ENCODE measurements around the gene ATP2B2.

Gene ATP2B2

DNA sequence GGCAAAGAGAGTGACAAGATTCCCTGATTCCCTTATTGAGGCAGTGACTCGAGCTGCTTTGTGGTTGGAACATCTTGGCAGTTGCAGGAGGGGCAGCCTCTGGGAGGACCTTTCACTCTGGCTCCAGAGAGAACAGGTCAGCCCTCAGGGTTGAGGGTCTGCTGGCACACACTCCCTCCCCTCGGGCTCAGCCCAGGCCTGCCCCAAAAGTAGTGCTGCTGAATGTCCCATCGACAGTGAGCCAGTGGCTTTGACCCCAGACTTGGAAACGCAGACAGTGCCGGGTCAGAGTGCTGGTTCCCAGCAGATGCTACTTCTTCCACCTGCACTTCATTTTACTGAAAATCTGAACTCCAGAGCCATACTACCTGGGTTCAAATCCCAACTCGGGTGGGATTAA lies 25.6 kb upstream of the ATP2B2 start:
- TF ChIP-seq ZNF555 (tag by site-specific recombination; conservative IDR thresholded peaks at IDR 0.05) (no peak), ZBTB48 (tag by site-specific recombination; IDR thresholded peaks at IDR 0.05) (no peak), ZNF121 (tag by site-specific recombination; IDR thresholded peaks at IDR 0.05) (no peak), ZNF366 (tag by site-specific recombination; conservative IDR thresholded peaks at IDR 0.05) (no peak)
- TF ChIP-seq, protein P1, sequence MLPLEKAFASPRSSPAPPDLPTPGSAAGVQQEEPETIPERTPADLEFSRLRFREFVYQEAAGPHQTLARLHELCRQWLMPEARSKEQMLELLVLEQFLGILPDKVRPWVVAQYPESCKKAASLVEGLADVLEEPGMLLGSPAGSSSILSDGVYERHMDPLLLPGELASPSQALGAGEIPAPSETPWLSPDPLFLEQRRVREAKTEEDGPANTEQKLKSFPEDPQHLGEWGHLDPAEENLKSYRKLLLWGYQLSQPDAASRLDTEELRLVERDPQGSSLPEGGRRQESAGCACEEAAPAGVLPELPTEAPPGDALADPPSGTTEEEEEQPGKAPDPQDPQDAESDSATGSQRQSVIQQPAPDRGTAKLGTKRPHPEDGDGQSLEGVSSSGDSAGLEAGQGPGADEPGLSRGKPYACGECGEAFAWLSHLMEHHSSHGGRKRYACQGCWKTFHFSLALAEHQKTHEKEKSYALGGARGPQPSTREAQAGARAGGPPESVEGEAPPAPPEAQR (tag by site-specific recombination; IDR thresholded peaks at IDR 0.05): no peak
- TF ChIP-seq, protein P2, sequence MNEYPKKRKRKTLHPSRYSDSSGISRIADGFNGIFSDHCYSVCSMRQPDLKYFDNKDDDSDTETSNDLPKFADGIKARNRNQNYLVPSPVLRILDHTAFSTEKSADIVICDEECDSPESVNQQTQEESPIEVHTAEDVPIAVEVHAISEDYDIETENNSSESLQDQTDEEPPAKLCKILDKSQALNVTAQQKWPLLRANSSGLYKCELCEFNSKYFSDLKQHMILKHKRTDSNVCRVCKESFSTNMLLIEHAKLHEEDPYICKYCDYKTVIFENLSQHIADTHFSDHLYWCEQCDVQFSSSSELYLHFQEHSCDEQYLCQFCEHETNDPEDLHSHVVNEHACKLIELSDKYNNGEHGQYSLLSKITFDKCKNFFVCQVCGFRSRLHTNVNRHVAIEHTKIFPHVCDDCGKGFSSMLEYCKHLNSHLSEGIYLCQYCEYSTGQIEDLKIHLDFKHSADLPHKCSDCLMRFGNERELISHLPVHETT (tag by site-specific recombination; IDR thresholded peaks at IDR 0.05): no peak
- TF ChIP-seq, protein P3, sequence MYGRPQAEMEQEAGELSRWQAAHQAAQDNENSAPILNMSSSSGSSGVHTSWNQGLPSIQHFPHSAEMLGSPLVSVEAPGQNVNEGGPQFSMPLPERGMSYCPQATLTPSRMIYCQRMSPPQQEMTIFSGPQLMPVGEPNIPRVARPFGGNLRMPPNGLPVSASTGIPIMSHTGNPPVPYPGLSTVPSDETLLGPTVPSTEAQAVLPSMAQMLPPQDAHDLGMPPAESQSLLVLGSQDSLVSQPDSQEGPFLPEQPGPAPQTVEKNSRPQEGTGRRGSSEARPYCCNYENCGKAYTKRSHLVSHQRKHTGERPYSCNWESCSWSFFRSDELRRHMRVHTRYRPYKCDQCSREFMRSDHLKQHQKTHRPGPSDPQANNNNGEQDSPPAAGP (tag by site-specific recombination; IDR thresholded peaks at IDR 0.05): no peak
- TF ChIP-seq, protein P4, sequence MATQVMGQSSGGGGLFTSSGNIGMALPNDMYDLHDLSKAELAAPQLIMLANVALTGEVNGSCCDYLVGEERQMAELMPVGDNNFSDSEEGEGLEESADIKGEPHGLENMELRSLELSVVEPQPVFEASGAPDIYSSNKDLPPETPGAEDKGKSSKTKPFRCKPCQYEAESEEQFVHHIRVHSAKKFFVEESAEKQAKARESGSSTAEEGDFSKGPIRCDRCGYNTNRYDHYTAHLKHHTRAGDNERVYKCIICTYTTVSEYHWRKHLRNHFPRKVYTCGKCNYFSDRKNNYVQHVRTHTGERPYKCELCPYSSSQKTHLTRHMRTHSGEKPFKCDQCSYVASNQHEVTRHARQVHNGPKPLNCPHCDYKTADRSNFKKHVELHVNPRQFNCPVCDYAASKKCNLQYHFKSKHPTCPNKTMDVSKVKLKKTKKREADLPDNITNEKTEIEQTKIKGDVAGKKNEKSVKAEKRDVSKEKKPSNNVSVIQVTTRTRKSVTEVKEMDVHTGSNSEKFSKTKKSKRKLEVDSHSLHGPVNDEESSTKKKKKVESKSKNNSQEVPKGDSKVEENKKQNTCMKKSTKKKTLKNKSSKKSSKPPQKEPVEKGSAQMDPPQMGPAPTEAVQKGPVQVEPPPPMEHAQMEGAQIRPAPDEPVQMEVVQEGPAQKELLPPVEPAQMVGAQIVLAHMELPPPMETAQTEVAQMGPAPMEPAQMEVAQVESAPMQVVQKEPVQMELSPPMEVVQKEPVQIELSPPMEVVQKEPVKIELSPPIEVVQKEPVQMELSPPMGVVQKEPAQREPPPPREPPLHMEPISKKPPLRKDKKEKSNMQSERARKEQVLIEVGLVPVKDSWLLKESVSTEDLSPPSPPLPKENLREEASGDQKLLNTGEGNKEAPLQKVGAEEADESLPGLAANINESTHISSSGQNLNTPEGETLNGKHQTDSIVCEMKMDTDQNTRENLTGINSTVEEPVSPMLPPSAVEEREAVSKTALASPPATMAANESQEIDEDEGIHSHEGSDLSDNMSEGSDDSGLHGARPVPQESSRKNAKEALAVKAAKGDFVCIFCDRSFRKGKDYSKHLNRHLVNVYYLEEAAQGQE (tag by site-specific recombination; IDR thresholded peaks at IDR 0.05): no peak
- TF ChIP-seq, protein P5, sequence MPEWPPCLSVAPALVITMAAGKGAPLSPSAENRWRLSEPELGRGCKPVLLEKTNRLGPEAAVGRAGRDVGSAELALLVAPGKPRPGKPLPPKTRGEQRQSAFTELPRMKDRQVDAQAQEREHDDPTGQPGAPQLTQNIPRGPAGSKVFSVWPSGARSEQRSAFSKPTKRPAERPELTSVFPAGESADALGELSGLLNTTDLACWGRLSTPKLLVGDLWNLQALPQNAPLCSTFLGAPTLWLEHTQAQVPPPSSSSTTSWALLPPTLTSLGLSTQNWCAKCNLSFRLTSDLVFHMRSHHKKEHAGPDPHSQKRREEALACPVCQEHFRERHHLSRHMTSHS (tag by site-specific recombination; IDR thresholded peaks at IDR 0.05): no peak
- H3K27ac ChIP-seq (ENCODE audit: extremely low read depth, low read depth, low read length): no peak overlapping the region
- H3K36me3 ChIP-seq (ENCODE audit: control insufficient read depth in 2 of 2, insufficient read depth in 1 of 2, low read length in 2 of 2): no peaks in the 10 kb centered on the region
- H3K4me1 ChIP-seq (ENCODE audit: control insufficient read depth, insufficient read depth, low read length): no peaks in the 10 kb centered on the region
- H3K9me3 ChIP-seq (ENCODE audit: control insufficient read depth, insufficient read depth, low read depth, low read length): no peaks in the 10 kb centered on the region
- ChIA-PET POLR2A (no interaction called here), CTCF (no interaction called here)
- H3K4me3 ChIP-seq (ENCODE audit: low read depth, low read length): no peak overlapping the region

DNA sequence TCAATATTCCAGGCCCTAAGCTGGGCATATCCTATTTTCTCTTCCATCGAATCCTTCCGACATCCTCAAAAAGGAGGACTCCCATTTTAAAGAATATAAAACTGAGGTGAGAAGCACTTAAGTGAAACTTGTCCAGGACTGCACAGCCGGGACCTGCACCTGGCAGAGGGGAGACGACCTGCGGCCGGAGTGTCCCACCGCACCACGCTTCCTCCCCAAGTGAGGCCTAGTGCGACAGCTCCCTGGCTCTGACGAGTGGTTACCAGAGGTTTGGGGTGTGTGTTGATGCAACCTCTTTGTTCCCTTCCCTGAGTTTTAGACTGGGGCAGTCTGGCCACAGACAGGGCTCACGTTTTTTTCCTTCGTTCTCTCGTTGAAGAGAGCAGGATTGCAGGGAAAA lies 24.9 kb upstream of the ATP2B2 start:
- ChIA-PET POLR2A (no interaction called here), CTCF (interaction anchor here (0.6 kb wide), 1 partner anchor 109 kb away, joined by 3 read pairs; no protein-coding TSS in a partner anchor)
- no peak overlapping the region for H3K4me3 ChIP-seq (ENCODE audit: low read depth, low read length)
- H3K36me3 ChIP-seq (ENCODE audit: control insufficient read depth in 2 of 2, insufficient read depth in 1 of 2, low read length in 2 of 2): no peaks in the 10 kb centered on the region
- no peak overlapping the region for H3K27ac ChIP-seq (ENCODE audit: extremely low read depth, low read depth, low read length)
- no peaks in the 10 kb centered on the region for H3K9me3 ChIP-seq (ENCODE audit: control insufficient read depth, insufficient read depth, low read depth, low read length)
- H3K4me1 ChIP-seq (ENCODE audit: control insufficient read depth, insufficient read depth, low read length): no peaks in the 10 kb centered on the region
- no peak for TF ChIP-seq ZNF184 (tag by site-specific recombination; IDR thresholded peaks at IDR 0.05)
- no peak for TF ChIP-seq ZNF132 (tag by site-specific recombination; IDR thresholded peaks at IDR 0.05; ENCODE audit: borderline replicate concordance)
- TF ChIP-seq ZXDB (tag by site-specific recombination; IDR thresholded peaks at IDR 0.05): no peak
- no peak for TF ChIP-seq KLF8 (tag by site-specific recombination; IDR thresholded peaks at IDR 0.05)
- TF ChIP-seq ZNF248 (tag by site-specific recombination; IDR thresholded peaks at IDR 0.05): no peak
- TF ChIP-seq ZNF670 (tag by site-specific recombination; IDR thresholded peaks at IDR 0.05; ENCODE audit: low read depth): no peak
- no peak for TF ChIP-seq ZNF600 (tag by site-specific recombination; IDR thresholded peaks at IDR 0.05)
- TF ChIP-seq, protein P6, sequence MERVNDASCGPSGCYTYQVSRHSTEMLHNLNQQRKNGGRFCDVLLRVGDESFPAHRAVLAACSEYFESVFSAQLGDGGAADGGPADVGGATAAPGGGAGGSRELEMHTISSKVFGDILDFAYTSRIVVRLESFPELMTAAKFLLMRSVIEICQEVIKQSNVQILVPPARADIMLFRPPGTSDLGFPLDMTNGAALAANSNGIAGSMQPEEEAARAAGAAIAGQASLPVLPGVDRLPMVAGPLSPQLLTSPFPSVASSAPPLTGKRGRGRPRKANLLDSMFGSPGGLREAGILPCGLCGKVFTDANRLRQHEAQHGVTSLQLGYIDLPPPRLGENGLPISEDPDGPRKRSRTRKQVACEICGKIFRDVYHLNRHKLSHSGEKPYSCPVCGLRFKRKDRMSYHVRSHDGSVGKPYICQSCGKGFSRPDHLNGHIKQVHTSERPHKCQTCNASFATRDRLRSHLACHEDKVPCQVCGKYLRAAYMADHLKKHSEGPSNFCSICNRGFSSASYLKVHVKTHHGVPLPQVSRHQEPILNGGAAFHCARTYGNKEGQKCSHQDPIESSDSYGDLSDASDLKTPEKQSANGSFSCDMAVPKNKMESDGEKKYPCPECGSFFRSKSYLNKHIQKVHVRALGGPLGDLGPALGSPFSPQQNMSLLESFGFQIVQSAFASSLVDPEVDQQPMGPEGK (tag by site-specific recombination; IDR thresholded peaks at IDR 0.05): no peak
- TF ChIP-seq, protein P7, sequence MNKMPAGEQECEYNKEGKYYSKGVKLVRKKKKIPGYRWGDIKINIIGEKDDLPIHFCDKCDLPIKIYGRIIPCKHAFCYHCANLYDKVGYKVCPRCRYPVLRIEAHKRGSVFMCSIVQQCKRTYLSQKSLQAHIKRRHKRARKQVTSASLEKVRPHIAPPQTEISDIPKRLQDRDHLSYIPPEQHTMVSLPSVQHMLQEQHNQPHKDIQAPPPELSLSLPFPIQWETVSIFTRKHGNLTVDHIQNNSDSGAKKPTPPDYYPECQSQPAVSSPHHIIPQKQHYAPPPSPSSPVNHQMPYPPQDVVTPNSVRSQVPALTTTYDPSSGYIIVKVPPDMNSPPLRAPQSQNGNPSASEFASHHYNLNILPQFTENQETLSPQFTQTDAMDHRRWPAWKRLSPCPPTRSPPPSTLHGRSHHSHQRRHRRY (tag by site-specific recombination; IDR thresholded peaks at IDR 0.05): no peak
- TF ChIP-seq GLI2 (tag by site-specific recombination; IDR thresholded peaks at IDR 0.05; ENCODE audit: borderline replicate concordance, low read depth): no peak
- no peak for TF ChIP-seq ZNF146 (tag by site-specific recombination; IDR thresholded peaks at IDR 0.05)
- no peak for TF ChIP-seq ZNF624 (tag by site-specific recombination; IDR thresholded peaks at IDR 0.05)
- TF ChIP-seq, protein P8, sequence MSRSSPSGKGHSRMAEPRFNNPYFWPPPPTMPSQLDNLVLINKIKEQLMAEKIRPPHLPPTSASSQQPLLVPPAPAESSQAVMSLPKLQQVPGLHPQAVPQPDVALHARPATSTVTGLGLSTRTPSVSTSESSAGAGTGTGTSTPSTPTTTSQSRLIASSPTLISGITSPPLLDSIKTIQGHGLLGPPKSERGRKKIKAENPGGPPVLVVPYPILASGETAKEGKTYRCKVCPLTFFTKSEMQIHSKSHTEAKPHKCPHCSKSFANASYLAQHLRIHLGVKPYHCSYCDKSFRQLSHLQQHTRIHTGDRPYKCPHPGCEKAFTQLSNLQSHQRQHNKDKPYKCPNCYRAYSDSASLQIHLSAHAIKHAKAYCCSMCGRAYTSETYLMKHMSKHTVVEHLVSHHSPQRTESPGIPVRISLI (tag by site-specific recombination; IDR thresholded peaks at IDR 0.05): no peak
